ENCODE measurements around the gene LCE1E. TPM values are rescaled to one million over a fixed set of nuclear protein-coding genes. Genes with fewer than 3 reads are reported as not detected.

The LCE1E gene
- total and polyA plus RNA-seq, 8 donors, result not detected

GRCh38 chr1:152760551-152761190 lies 25.4 kb upstream of the LCE1E start:
- Histone ChIP-seq H3K27ac (no peak overlapping the region), H3K9me3 (no peaks in the 10 kb centered on the region), H3K4me3 (no peak overlapping the region), H3K4me1 (no peaks in the 10 kb centered on the region), H3K27me3 (peaks cover 0 to 20% of the 10 kb centered on the region in 2 donors), H3K36me3 (no peaks in the 10 kb centered on the region)
- peak in 1 of 4 donors; percentile 65 for DNase-seq
- intact Hi-C loops (cut with DNase I), result no loop called here
- ATAC-seq, result no peak
- TF ChIP-seq CTCF (IDR thresholded peaks at IDR 0.05), result no peak

- H3K36me3 ChIP-seq, result no peaks in the 10 kb centered on the region
- no peak for ATAC-seq
- H3K4me1 ChIP-seq, result no peaks in the 10 kb centered on the region
- no peak for TF ChIP-seq CTCF (IDR thresholded peaks at IDR 0.05)
- DNase-seq, result no peak
- H3K4me3 ChIP-seq, result no peak overlapping the region
- intact Hi-C loops (cut with DNase I), result no loop called here
- H3K27ac ChIP-seq, result no peak overlapping the region
- peaks cover 0 to 9% of the 10 kb centered on the region in 2 donors for H3K27me3 ChIP-seq
- no peaks in the 10 kb centered on the region for H3K9me3 ChIP-seq
Measured at GRCh38 chr1:152761609-152762213, 24.3 kb upstream of the LCE1E start.

GRCh38 chr1:152768847-152769533 lies 17.1 kb upstream of the LCE1E start:
- no peak for TF ChIP-seq CTCF (IDR thresholded peaks at IDR 0.05)
- no peaks in the 10 kb centered on the region for H3K36me3 ChIP-seq
- H3K4me1 ChIP-seq, result no peaks in the 10 kb centered on the region
- no peak overlapping the region for H3K27ac ChIP-seq
- intact Hi-C loops (cut with DNase I), result no loop called here
- no peak overlapping the region for H3K4me3 ChIP-seq
- DNase-seq (no peak), ATAC-seq (no peak)
- H3K9me3 ChIP-seq, result no peaks in the 10 kb centered on the region
- no peaks in the 10 kb centered on the region for H3K27me3 ChIP-seq

GRCh38 chr1:152770411-152770810 lies 15.6 kb upstream of the LCE1E start:
- Histone ChIP-seq H3K4me1 (no peaks in the 10 kb centered on the region), H3K9me3 (no peaks in the 10 kb centered on the region), H3K27ac (no peak overlapping the region), H3K4me3 (no peak overlapping the region), H3K27me3 (no peaks in the 10 kb centered on the region), H3K36me3 (no peaks in the 10 kb centered on the region)
- intact Hi-C loops (cut with DNase I), result no loop called here
- DNase-seq, result no peak
- no peak for ATAC-seq
- no peak for TF ChIP-seq CTCF (IDR thresholded peaks at IDR 0.05)

GRCh38 chr1:152774875-152775274 lies 11.2 kb upstream of the LCE1E start, which contains the start of gene LCE1F:
Gene LCE1F (plus strand): TSS chr1:152775140. CDS start chr1:152776372, 1,232 bp downstream.
- H3K4me1 ChIP-seq, result no peaks in the 10 kb centered on the region
- intact Hi-C loops (cut with DNase I), result no loop called here
- no peak for ATAC-seq

More at GRCh38 chr1:152774875-152775274, 11.2 kb upstream of the LCE1E start, which contains the start of gene LCE1F:
- Histone ChIP-seq H3K9me3 (no peaks in the 10 kb centered on the region), H3K4me3 (no peak within 1 kb of the TSS), H3K36me3 (no peaks in the 10 kb centered on the region), H3K27ac (no peak within 1 kb of the TSS), H3K27me3 (no peaks in the 10 kb centered on the region)
- TF ChIP-seq CTCF (IDR thresholded peaks at IDR 0.05), result no peak
- DNase-seq, result no peak
